H1 (cell line): ENCODE results near the gene LSM11. TPM values are rescaled to one million over a fixed set of nuclear protein-coding genes. Genes with fewer than 3 reads are reported as not detected.

Experiments
- CTCF ChIA-PET: fragments of 300-600 bp; sonication (Branson Sonifier 250); formaldehyde crosslinking; loops from one replicate; lab custom pipeline; 2021; ENCODE audit not compliant: partially characterized antibody; lab: Charles Lee
- POLR2A ChIA-PET: fragments of 300-600 bp; sonication (Branson Sonifier 250); formaldehyde crosslinking; loops from one replicate; lab custom pipeline; 2021; ENCODE audit warnings: inconsistent platforms; ENCODE audit not compliant: partially characterized antibody; lab: Charles Lee
- DNase-seq, 2 experiments: peaks; one replicate each; pipeline versions ENCODE4 v3.0.0 to v3.0.0-alpha.2; 2010 to 2022; ENCODE audit warnings: low spot score in 2 of 2, low read depth in 1 of 2, mixed read lengths in 1 of 2
- FAIRE-seq: peaks from 2 replicates; lab custom pipeline; 2011; peaks lifted over from hg19 to GRCh38; lab: Jason Lieb, UNC
- H2AFZ ChIP-seq: 2 replicates; pipeline ENCODE4 v1.8.1; 2012; ENCODE audit warnings: low read length, inconsistent platforms
- H2AK5ac ChIP-seq: 2 replicates; pipeline ENCODE4 v1.6.1; 2013; ENCODE audit warnings: low read depth, low read length
- H2BK120ac ChIP-seq: replicated peaks from 2 replicates; pipeline ENCODE3; 2013; ENCODE audit warnings: low read depth, low read length, inconsistent platforms
- H2BK12ac ChIP-seq: 2 replicates; pipeline ENCODE4 v1.6.1; 2013; ENCODE audit warnings: low read depth, low read length
- H2BK15ac ChIP-seq: 2 replicates; pipeline ENCODE4 v1.6.1; 2013; ENCODE audit warnings: low read length
- H2BK20ac ChIP-seq: 2 replicates; pipeline ENCODE4 v1.6.1; 2013; ENCODE audit warnings: low read length
- H2BK5ac ChIP-seq: 2 replicates; pipeline ENCODE4 v1.6.1; 2013; ENCODE audit warnings: low read depth, low read length
- H3K14ac ChIP-seq: 2 replicates; pipeline ENCODE4 v1.6.1; 2013; ENCODE audit warnings: inconsistent platforms; ENCODE audit not compliant: insufficient read length
- H3K18ac ChIP-seq: 2 replicates; pipeline ENCODE4 v1.6.1; 2013; ENCODE audit warnings: low read length; ENCODE audit errors: extremely low read depth
- H3K23ac ChIP-seq: 2 replicates; pipeline ENCODE4 v1.6.1; 2013; ENCODE audit warnings: inconsistent platforms; ENCODE audit not compliant: insufficient read length
- H3K23me2 ChIP-seq: 2 replicates; pipeline ENCODE4 v1.6.1; 2013; ENCODE audit warnings: low read depth, low read length
- H3K27ac ChIP-seq: 2 replicates; pipeline ENCODE4 v1.6.1; 2011; ENCODE audit warnings: low read depth, low read length, inconsistent platforms
- H3K27me3 ChIP-seq, 4 experiments: replicated peaks in 1 of 4; 1 replicate in 1 of 4; 2 replicates in 3 of 4; pipeline versions ENCODE4 v1.6.1 to v1.8.1; 2011 to 2013; ENCODE audit warnings: low read length in 3 of 4, mild to moderate bottlenecking in 3 of 4, inconsistent platforms in 2 of 4, mixed read lengths in 2 of 4, moderate library complexity in 1 of 4; ENCODE audit not compliant: control insufficient read depth in 3 of 4, insufficient read depth in 3 of 4; ENCODE audit errors: extremely low read depth in 1 of 4
- H3K36me3 ChIP-seq, 4 experiments: 2 replicates each; pipeline versions ENCODE4 v1.6.1 to v1.8.1; 2011 to 2013; ENCODE audit warnings: mild to moderate bottlenecking in 4 of 4, low read length in 3 of 4, moderate library complexity in 2 of 4, control low read depth in 1 of 4, inconsistent platforms in 1 of 4; ENCODE audit not compliant: insufficient read depth in 4 of 4, control insufficient read depth in 2 of 4
- H3K4ac ChIP-seq: replicated peaks from 2 replicates; pipeline ENCODE3; 2013; ENCODE audit warnings: low read length, low read depth, mixed read lengths, inconsistent platforms; ENCODE audit not compliant: insufficient read length
- H3K4me1 ChIP-seq, 4 experiments: replicated peaks in 1 of 4; 1 replicate in 1 of 4; 2 replicates in 3 of 4; pipeline versions ENCODE4 v1.6.1 to v1.8.1; 2011 to 2013; ENCODE audit warnings: low read length in 3 of 4, inconsistent platforms in 2 of 4, mixed read lengths in 1 of 4; ENCODE audit not compliant: insufficient read depth in 4 of 4, control insufficient read depth in 3 of 4
- H3K4me2 ChIP-seq, 2 experiments: 2 replicates each; pipeline versions ENCODE4 v1.6.1 to v1.8.1; 2011 to 2013; ENCODE audit warnings: low read depth in 2 of 2, low read length in 2 of 2, control low read depth in 1 of 2, inconsistent platforms in 1 of 2, mild to moderate bottlenecking in 1 of 2; ENCODE audit not compliant: insufficient read depth in 1 of 2
- H3K4me3 ChIP-seq, 4 experiments: fragments of 200-600, 300-600 bp in 1 of 4; sonication (generic), shearing (Covaris generic), sonication (Bioruptor Twin) in 1 of 4; 2 replicates each; pipeline versions ENCODE4 v1.5.1 to v1.8.1; 2011 to 2016; ENCODE audit warnings: low read length in 4 of 4, low read depth in 3 of 4, control low read depth in 2 of 4, inconsistent platforms in 2 of 4, mild to moderate bottlenecking in 2 of 4, mixed read lengths in 1 of 4, moderate library complexity in 1 of 4; ENCODE audit not compliant: insufficient read depth in 2 of 4; ENCODE audit errors: extremely low read depth in 1 of 4
- H3K56ac ChIP-seq: replicated peaks from 2 replicates; pipeline ENCODE3; 2013; ENCODE audit warnings: low read depth, mild to moderate bottlenecking, mixed read lengths, low read length, inconsistent platforms; ENCODE audit not compliant: insufficient read length
- H3K79me1 ChIP-seq: 2 replicates; pipeline ENCODE4 v1.6.1; 2013; ENCODE audit warnings: low read depth, low read length, control low read depth
- H3K79me2 ChIP-seq, 2 experiments: 2 replicates each; pipeline versions ENCODE4 v1.6.1 to v1.8.1; 2012 to 2013; ENCODE audit warnings: low read length in 2 of 2, mild to moderate bottlenecking in 2 of 2, inconsistent platforms in 1 of 2; ENCODE audit not compliant: insufficient read depth in 2 of 2, control insufficient read depth in 1 of 2
- H3K9ac ChIP-seq, 4 experiments: replicated peaks in 1 of 4; 1 replicate in 1 of 4; 2 replicates in 3 of 4; pipeline versions ENCODE4 v1.6.1 to v1.8.1; 2011 to 2013; ENCODE audit warnings: low read depth in 3 of 4, low read length in 3 of 4, control low read depth in 2 of 4, mild to moderate bottlenecking in 2 of 4, moderate library complexity in 2 of 4, inconsistent platforms in 1 of 4; ENCODE audit errors: extremely low read depth in 1 of 4
- H3K9me3 ChIP-seq, 2 experiments: 2 replicates each; pipeline versions ENCODE4 v1.6.1 to v1.8.1; 2012 to 2013; ENCODE audit warnings: mild to moderate bottlenecking in 2 of 2, moderate library complexity in 2 of 2, control low read depth in 1 of 2, inconsistent platforms in 1 of 2, low read depth in 1 of 2, low read length in 1 of 2, mixed read lengths in 1 of 2; ENCODE audit not compliant: insufficient read depth in 2 of 2
- H4K20me1 ChIP-seq, 2 experiments: replicated peaks in 1 of 2; 2 replicates each; pipeline versions ENCODE3 to v1.8.1; 2011 to 2013; ENCODE audit warnings: inconsistent platforms in 2 of 2, low read length in 2 of 2, mild to moderate bottlenecking in 1 of 2; ENCODE audit not compliant: insufficient read depth in 2 of 2, control insufficient read depth in 1 of 2
- H4K5ac ChIP-seq: 2 replicates; pipeline ENCODE4 v1.6.1; 2013; ENCODE audit warnings: low read length, low read depth, mixed read lengths, inconsistent platforms; ENCODE audit not compliant: insufficient read length
- H4K8ac ChIP-seq: 2 replicates; pipeline ENCODE4 v1.8.0; 2013; ENCODE audit warnings: mild to moderate bottlenecking, moderate library complexity, low read length, inconsistent platforms; ENCODE audit not compliant: insufficient read depth; ENCODE audit errors: extremely low read depth
- H4K91ac ChIP-seq: replicated peaks from 2 replicates; pipeline ENCODE3; 2013; ENCODE audit warnings: low read length, mixed read lengths, inconsistent platforms; ENCODE audit not compliant: insufficient read length
- ATF2 ChIP-seq: IDR thresholded peaks from 2 replicates; pipeline ENCODE4 v1.6.1; 2012; ENCODE audit warnings: low read length, inconsistent platforms
- BRCA1 ChIP-seq: IDR thresholded peaks from 2 replicates; pipeline ENCODE4 v1.6.1; 2012; ENCODE audit warnings: low read depth, low read length, improper control_type of control experiment
- CEBPB ChIP-seq: IDR thresholded peaks from 2 replicates; pipeline ENCODE4 v1.6.1; 2012; ENCODE audit warnings: low read depth, low read length
- CHD2 ChIP-seq: IDR thresholded peaks from 2 replicates; pipeline ENCODE4 v1.6.1; 2012; ENCODE audit warnings: low read length, improper control_type of control experiment
- FOSL1 ChIP-seq: IDR thresholded peaks from 2 replicates; pipeline ENCODE4 v1.6.1; 2011; ENCODE audit warnings: mild to moderate bottlenecking, low read depth, low read length, moderate library complexity; ENCODE audit not compliant: insufficient read depth
- GABPA ChIP-seq: IDR thresholded peaks from 2 replicates; pipeline ENCODE4 v1.6.1; 2011; ENCODE audit warnings: mild to moderate bottlenecking, low read length, moderate library complexity, borderline replicate concordance; ENCODE audit not compliant: insufficient read depth
- HDAC2 ChIP-seq, 2 experiments: fragments of 300-600 bp in 1 of 2; sonication (generic) in 1 of 2; IDR thresholded peaks; 2 replicates each; pipeline ENCODE4 v1.6.1; 2011 to 2012; ENCODE audit warnings: low read depth in 2 of 2, low read length in 2 of 2, mild to moderate bottlenecking in 2 of 2, moderate library complexity in 2 of 2, borderline replicate concordance in 1 of 2, inconsistent platforms in 1 of 2
- RAD21 ChIP-seq, 2 experiments: IDR thresholded peaks in 1 of 2; conservative IDR thresholded peaks in 1 of 2; 2 replicates each; pipeline ENCODE4 v1.6.1; 2011; ENCODE audit warnings: low read depth in 2 of 2, low read length in 2 of 2, improper control_type of control experiment in 1 of 2, inconsistent platforms in 1 of 2, mild to moderate bottlenecking in 1 of 2, moderate library complexity in 1 of 2
- TAF1 ChIP-seq: IDR thresholded peaks from 2 replicates; pipeline ENCODE4 v1.6.1; 2011; ENCODE audit warnings: mild to moderate bottlenecking, low read depth, low read length
- TEAD4 ChIP-seq: IDR thresholded peaks from 2 replicates; pipeline ENCODE4 v1.6.1; 2012; ENCODE audit warnings: low read depth, low read length, inconsistent platforms, mixed read lengths
- YY1 ChIP-seq: IDR thresholded peaks from 2 replicates; pipeline ENCODE4 v1.6.1; 2011; ENCODE audit warnings: low read depth, mild to moderate bottlenecking, low read length
- ZNF274 ChIP-seq: IDR thresholded peaks from 2 replicates; pipeline ENCODE4 v1.7.0; 2012; ENCODE audit warnings: low read length, borderline replicate concordance; ENCODE audit errors: extremely low read depth
- WGBS, 2 experiments: shearing (Covaris generic) in 1 of 2; methylation state at CpG; one replicate each; pipeline versions ENCODE4 v1.1.6 to v1.1.7; 2013 to 2015; ENCODE audit warnings: low lambda C conversion rate in 2 of 2, mixed read lengths in 2 of 2, inconsistent platforms in 1 of 2, low coverage in 1 of 2, missing lambda C conversion rate in 1 of 2; ENCODE audit not compliant: insufficient replicate concordance in 2 of 2, insufficient coverage in 1 of 2, insufficient read length in 1 of 2; ENCODE audit errors: extremely low coverage in 1 of 2, missing lambda C conversion rate in 1 of 2; 5-methylcytosine and 5-hydroxymethylcytosine counted together
- polyA plus RNA-seq, 7 experiments: library from polyadenylated mRNA; depleted of rRNA in 3 of 7; stranded (reverse) in 5 of 7; unstranded in 2 of 7; fragments of >200 nt in 5 of 7; fragments of 200-250 nt in 2 of 7; gene quantifications; 1 replicate in 5 of 7; 2 replicates in 1 of 7; 4 replicates in 1 of 7; pipeline versions ENCODE4 v1.2.1 to v1.2.3, GENCODE V29; 2011 to 2013; ENCODE audit warnings: missing spikeins in 2 of 7, mixed read lengths in 2 of 7
- total RNA-seq: library from RNA; stranded (reverse); fragmentation: NEBNext Ultra II Directional; extraction: Animal tissue kit (Norgen Biotek cat#: 25700); gene quantifications from 2 replicates; pipeline ENCODE4 v1.2.1, GENCODE V29; 2021

LSM11 gene
- total and polyA plus RNA-seq, 2 of the 8 experiments (the other 6 are each of a cell fraction or from before 2014, with no cell fraction given): 1.8 to 3.9 TPM

DNA sequence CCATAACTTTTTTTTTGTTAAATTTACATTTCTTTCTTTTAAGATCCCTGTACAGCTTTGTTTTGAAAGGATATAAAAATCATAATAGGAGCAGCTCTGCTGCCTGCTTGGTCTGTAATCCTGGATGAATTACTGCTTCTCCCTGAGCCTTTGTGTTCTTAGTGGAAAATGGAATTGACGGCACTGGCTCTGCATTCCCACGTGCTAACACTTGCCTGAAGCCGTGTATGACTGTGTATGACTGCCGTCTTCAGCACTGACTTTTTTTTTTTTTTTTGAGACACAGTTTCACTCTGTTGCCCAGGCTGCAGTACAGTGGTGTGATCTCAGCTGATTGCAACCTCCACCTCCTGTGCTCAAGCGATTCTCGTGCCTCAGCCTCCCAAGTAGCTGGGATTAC is 7.5 kb upstream of the LSM11 start:
- Histone ChIP-seq H2AFZ (no peak overlapping the region), H2BK120ac (no peak overlapping the region), H3K79me1 (no peaks in the 10 kb centered on the region), H3K27ac (no peak overlapping the region), H3K14ac (no peak overlapping the region), H3K9ac (no peak overlapping the region), H2BK12ac (no peak overlapping the region), H3K79me2 (no peaks in the 10 kb centered on the region; a peak in 1 of 4 replicates), H4K20me1 (peaks cover 0 to 3% of the 10 kb centered on the region in 2 experiments), H2AK5ac (no peak overlapping the region), H3K4me2 (no peak overlapping the region), H4K91ac (no peak overlapping the region), H3K36me3 (peaks cover 3 to 47% (median 20%) of the 10 kb centered on the region in 4 experiments; a peak in 6 of 8 replicates), H2BK20ac (no peak overlapping the region), H2BK15ac (no peak overlapping the region), H3K27me3 (no peaks in the 10 kb centered on the region), H3K23me2 (peaks cover 4% of the 10 kb centered on the region; the same call in 1 of the 2 replicates), H3K4me3 (no peak overlapping the region), H3K4me1 (no peaks in the 10 kb centered on the region), H4K8ac (no peak overlapping the region), H3K4ac (no peak overlapping the region), H3K9me3 (0 out of 4 replicates have a peak, but pooled peaks cover 0 to 2% of the 10 kb centered on the region in 2 experiments), H3K18ac (no peak overlapping the region), H2BK5ac (no peak overlapping the region), H4K5ac (no peak overlapping the region), H3K23ac (no peak overlapping the region), H3K56ac (no peak overlapping the region)
- WGBS, 2 experiments: 95% methylated on average over 6 of the region's 6 CpGs; no CpG with 5 or more reads in 1 of the 2 experiments
- POLR2A ChIA-PET: interaction anchor here (0.6 kb wide), 1 partner anchor 357 kb away, joined by 4 read pairs; no protein-coding TSS in a partner anchor
- no peak for FAIRE-seq
- no peak for DNase-seq
- CTCF ChIA-PET: interaction anchor here (4.0 kb wide), 1 partner anchor 67 kb away, joined by 18 read pairs; no protein-coding TSS in a partner anchor
- TF ChIP-seq TAF1 (no peak), CHD2 (no peak), ZNF274 (no peak), ATF2 (no peak), RAD21 (IDR thresholded peaks at IDR 0.05 in 1 of 2, conservative IDR thresholded peaks at IDR 0.05 in 1 of 2; ENCODE audit: low read depth in 2 of 2, low read length in 2 of 2) (no peak), BRCA1 (no peak), FOSL1 (no peak), CEBPB (no peak), GABPA (no peak), TEAD4 (no peak), HDAC2 (IDR thresholded peaks at IDR 0.05; ENCODE audit: borderline replicate concordance in 1 of 2, low read depth in 2 of 2, low read length in 2 of 2) (no peak), YY1 (no peak)
